ENCODE data around the gene IDUA. TPM values are rescaled to one million over a fixed set of nuclear protein-coding genes. Genes with fewer than 3 reads are reported as not detected.

IDUA gene
- total and polyA plus RNA-seq, 4 donors, result 3.0 to 4.5 (median 3.8) TPM

DNA sequence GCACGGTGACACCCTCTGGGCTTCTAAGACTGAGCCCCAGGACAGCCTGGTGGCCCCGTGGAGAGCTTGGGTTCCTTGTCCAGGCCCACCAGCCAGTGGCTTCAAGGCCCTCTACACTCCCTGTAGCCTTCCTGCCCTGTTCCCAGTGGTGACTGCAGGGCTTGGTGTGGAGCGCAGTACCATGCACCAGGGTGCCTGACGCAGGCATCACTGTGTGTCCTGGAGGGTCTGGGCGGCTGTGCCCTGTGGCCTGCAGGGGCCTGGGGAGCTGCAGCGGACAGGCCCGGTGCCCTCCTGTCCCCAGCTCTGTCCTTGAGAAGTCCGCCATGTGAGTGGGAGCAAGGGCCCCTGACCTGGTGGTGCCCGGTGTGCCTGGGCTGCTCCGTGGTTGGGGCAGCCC, 28.9 kb downstream of the IDUA start:
- Histone ChIP-seq H3K9ac (ENCODE audit: low read depth in 1 of 2, low read length in 2 of 2) (no peak overlapping the region), H3K27me3 (ENCODE audit: control insufficient read depth in 4 of 4, insufficient read depth in 4 of 4, low read length in 3 of 4) (no peaks in the 10 kb centered on the region), H3K27ac (ENCODE audit: low read depth in 1 of 2, low read length in 2 of 2) (no peak overlapping the region), H3K36me3 (ENCODE audit: control insufficient read depth in 4 of 4, insufficient read depth in 3 of 4, low read depth in 1 of 4, low read length in 3 of 4) (peaks cover 0 to 7% (median 0%) of the 10 kb centered on the region in 4 donors), H3K4me1 (ENCODE audit: control insufficient read depth in 4 of 4, insufficient read depth in 4 of 4, low read length in 3 of 4) (peaks cover 10 to 17% (median 16%) of the 10 kb centered on the region in 4 donors), H3K9me3 (ENCODE audit: control insufficient read depth in 4 of 4, low read length in 3 of 4) (no peaks in the 10 kb centered on the region), H3K4me3 (ENCODE audit: low read depth in 1 of 3, low read length in 3 of 3) (no peak overlapping the region)
- 94% methylated on average over 10 of the region's 10 CpGs for WGBS
- TF ChIP-seq JUND (IDR thresholded peaks at IDR 0.05) (no peak), YY1 (IDR thresholded peaks at IDR 0.05) (no peak), GABPA (IDR thresholded peaks at IDR 0.05 in 1 of 2, conservative IDR thresholded peaks at IDR 0.05 in 1 of 2) (no peak), EGR1 (IDR thresholded peaks at IDR 0.05; ENCODE audit: low read depth in 2 of 2) (no peak), RXRA (IDR thresholded peaks at IDR 0.05) (no peak), SP1 (IDR thresholded peaks at IDR 0.05) (no peak), HNF4A (conservative IDR thresholded peaks at IDR 0.05) (no peak), TAF1 (conservative IDR thresholded peaks at IDR 0.05) (no peak), FOXA1 (IDR thresholded peaks at IDR 0.05) (no peak), RAD21 (IDR thresholded peaks at IDR 0.05) (no peak), NR2F2 (IDR thresholded peaks at IDR 0.05) (no peak), HNF4G (IDR thresholded peaks at IDR 0.05) (no peak), FOXA2 (IDR thresholded peaks at IDR 0.05) (no peak)
- TF ChIP-seq, protein P1, sequence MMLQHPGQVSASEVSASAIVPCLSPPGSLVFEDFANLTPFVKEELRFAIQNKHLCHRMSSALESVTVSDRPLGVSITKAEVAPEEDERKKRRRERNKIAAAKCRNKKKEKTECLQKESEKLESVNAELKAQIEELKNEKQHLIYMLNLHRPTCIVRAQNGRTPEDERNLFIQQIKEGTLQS (IDR thresholded peaks at IDR 0.05), result no peak
- TF ChIP-seq, protein P2, sequence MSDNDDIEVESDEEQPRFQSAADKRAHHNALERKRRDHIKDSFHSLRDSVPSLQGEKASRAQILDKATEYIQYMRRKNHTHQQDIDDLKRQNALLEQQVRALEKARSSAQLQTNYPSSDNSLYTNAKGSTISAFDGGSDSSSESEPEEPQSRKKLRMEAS (IDR thresholded peaks at IDR 0.05), result no peak
- TF ChIP-seq, protein P3, sequence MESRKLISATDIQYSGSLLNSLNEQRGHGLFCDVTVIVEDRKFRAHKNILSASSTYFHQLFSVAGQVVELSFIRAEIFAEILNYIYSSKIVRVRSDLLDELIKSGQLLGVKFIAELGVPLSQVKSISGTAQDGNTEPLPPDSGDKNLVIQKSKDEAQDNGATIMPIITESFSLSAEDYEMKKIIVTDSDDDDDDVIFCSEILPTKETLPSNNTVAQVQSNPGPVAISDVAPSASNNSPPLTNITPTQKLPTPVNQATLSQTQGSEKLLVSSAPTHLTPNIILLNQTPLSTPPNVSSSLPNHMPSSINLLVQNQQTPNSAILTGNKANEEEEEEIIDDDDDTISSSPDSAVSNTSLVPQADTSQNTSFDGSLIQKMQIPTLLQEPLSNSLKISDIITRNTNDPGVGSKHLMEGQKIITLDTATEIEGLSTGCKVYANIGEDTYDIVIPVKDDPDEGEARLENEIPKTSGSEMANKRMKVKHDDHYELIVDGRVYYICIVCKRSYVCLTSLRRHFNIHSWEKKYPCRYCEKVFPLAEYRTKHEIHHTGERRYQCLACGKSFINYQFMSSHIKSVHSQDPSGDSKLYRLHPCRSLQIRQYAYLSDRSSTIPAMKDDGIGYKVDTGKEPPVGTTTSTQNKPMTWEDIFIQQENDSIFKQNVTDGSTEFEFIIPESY (IDR thresholded peaks at IDR 0.05), result no peak
- TF ChIP-seq, protein P4, sequence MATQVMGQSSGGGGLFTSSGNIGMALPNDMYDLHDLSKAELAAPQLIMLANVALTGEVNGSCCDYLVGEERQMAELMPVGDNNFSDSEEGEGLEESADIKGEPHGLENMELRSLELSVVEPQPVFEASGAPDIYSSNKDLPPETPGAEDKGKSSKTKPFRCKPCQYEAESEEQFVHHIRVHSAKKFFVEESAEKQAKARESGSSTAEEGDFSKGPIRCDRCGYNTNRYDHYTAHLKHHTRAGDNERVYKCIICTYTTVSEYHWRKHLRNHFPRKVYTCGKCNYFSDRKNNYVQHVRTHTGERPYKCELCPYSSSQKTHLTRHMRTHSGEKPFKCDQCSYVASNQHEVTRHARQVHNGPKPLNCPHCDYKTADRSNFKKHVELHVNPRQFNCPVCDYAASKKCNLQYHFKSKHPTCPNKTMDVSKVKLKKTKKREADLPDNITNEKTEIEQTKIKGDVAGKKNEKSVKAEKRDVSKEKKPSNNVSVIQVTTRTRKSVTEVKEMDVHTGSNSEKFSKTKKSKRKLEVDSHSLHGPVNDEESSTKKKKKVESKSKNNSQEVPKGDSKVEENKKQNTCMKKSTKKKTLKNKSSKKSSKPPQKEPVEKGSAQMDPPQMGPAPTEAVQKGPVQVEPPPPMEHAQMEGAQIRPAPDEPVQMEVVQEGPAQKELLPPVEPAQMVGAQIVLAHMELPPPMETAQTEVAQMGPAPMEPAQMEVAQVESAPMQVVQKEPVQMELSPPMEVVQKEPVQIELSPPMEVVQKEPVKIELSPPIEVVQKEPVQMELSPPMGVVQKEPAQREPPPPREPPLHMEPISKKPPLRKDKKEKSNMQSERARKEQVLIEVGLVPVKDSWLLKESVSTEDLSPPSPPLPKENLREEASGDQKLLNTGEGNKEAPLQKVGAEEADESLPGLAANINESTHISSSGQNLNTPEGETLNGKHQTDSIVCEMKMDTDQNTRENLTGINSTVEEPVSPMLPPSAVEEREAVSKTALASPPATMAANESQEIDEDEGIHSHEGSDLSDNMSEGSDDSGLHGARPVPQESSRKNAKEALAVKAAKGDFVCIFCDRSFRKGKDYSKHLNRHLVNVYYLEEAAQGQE (IDR thresholded peaks at IDR 0.05), result no peak
- TF ChIP-seq, protein P5, sequence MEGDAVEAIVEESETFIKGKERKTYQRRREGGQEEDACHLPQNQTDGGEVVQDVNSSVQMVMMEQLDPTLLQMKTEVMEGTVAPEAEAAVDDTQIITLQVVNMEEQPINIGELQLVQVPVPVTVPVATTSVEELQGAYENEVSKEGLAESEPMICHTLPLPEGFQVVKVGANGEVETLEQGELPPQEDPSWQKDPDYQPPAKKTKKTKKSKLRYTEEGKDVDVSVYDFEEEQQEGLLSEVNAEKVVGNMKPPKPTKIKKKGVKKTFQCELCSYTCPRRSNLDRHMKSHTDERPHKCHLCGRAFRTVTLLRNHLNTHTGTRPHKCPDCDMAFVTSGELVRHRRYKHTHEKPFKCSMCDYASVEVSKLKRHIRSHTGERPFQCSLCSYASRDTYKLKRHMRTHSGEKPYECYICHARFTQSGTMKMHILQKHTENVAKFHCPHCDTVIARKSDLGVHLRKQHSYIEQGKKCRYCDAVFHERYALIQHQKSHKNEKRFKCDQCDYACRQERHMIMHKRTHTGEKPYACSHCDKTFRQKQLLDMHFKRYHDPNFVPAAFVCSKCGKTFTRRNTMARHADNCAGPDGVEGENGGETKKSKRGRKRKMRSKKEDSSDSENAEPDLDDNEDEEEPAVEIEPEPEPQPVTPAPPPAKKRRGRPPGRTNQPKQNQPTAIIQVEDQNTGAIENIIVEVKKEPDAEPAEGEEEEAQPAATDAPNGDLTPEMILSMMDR (IDR thresholded peaks at IDR 0.05; ENCODE audit: low read depth, low read length, missing input control), result no peak
- no peak for DNase-seq (ENCODE audit: low spot score)

All from liver (tissue), 9 donors.